ENCODE data around the gene CNOT2. TPM values are rescaled to one million over a fixed set of nuclear protein-coding genes. Genes with fewer than 3 reads are reported as not detected.

CNOT2 gene
- total RNA-seq, 1 donor = 135 TPM

DNA sequence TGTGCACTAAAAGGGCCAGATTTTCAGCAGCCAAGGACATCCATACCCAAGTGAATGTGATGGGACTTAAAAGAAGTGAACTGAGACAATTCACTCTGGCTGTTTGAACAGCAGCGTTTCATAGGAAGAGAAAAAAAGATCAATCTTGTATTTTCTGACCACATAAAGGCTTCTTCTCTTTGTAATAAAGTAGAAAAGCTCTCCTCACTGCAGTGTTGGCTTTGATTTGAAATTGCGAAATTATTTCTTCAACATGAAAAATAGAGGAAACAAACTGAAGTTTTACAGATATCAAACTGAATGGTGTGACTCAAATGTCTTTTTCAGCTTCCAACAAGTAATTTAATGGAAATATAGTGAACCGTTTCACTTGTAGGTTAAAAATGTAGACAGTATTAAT is 111.6 kb downstream of the CNOT2 start:
- H3K4me3 ChIP-seq (ENCODE audit: low read depth, low read length) = no peak overlapping the region
- no peak for TF ChIP-seq CTCF (IDR thresholded peaks at IDR 0.05; ENCODE audit: insufficient read depth, low read length)

DNA sequence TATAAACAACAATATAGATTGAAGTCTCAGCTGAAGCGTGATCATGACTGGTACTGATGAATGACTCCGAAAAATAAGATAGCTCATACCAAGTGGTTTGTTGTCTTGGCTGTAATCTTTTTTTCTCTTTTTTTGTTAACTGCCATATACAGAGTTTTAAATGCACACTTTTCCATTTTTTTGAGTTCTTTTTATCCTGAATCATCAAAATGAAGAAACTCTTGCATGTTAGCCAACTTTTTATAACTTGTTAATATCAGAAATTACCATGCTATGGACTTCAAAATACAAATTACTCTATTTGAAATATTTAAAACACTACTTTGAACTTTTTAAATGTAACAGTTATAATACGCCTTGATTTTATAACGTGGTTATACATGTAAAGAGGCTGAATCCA is 112.7 kb downstream of the CNOT2 start:
- no peak for DNase-seq (ENCODE audit: low read depth)
- TF ChIP-seq CTCF (IDR thresholded peaks at IDR 0.05; ENCODE audit: insufficient read depth, low read length) = no peak
- no peak overlapping the region for H3K4me3 ChIP-seq (ENCODE audit: low read depth, low read length)

More for the DNA sequence above, 111.6 kb downstream of the CNOT2 start:
- peak; percentile 40 for DNase-seq (ENCODE audit: low read depth)

- no peak overlapping the region for H3K4me3 ChIP-seq (ENCODE audit: low read depth, low read length)
- DNase-seq (ENCODE audit: low read depth) = no peak
- no peak for TF ChIP-seq CTCF (IDR thresholded peaks at IDR 0.05; ENCODE audit: insufficient read depth, low read length)
Measured at GRCh38 chr12:70359458-70360197, 116.4 kb downstream of the CNOT2 start.

- no peak for DNase-seq (ENCODE audit: low read depth)
- no peak for TF ChIP-seq CTCF (IDR thresholded peaks at IDR 0.05; ENCODE audit: insufficient read depth, low read length)
- H3K4me3 ChIP-seq (ENCODE audit: low read depth, low read length) = no peak overlapping the region
Measured at GRCh38 chr12:70360218-70360617, 117.0 kb downstream of the CNOT2 start.

DNA sequence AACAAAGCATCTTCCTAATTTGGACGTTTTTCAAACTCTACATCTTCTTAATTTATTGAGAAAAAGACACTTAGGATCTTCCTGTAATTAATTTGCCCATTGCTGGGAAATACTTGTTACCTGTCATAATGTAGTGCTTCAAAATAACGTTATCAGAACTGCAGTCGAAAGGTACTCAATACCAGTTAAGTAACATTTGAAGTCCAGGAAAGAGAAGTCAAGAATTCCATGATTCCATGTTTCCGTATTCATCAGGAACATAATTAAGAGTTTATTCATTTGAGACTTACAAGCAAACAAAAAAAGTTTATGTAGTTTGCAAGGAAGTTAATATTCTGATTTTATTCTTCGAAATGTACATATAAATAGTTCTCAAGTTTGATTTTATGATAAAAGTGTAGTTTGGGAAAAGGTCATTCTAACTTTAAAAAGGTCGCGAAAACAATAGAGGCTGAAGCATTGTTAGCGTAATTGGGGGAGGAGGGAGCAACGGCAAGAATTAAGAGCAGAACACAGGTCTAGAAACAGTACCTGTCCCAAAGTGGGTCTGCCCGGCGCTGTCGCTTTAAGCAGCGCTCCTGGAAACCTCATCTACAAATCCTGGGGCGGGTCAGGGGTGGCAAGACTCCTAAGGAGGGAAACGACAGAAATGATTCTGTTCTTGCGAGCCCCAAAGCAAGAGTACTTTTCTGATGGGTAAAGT is 121.6 kb downstream of the CNOT2 start:
- TF ChIP-seq CTCF (IDR thresholded peaks at IDR 0.05; ENCODE audit: insufficient read depth, low read length) = no peak
- no peak for DNase-seq (ENCODE audit: low read depth)

DNA sequence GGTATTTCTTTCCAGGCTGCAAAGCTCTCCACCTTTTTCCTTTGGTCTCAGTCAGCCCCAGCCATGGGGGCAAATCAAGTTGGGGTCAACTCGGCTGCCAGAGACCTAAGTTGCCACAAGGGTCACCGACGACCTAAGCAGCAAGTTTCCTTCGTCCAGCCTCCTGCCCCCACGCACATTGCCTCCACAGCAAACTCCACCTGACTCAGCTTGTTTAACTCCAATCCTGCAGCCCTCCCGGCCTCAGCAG is 122.1 kb downstream of the CNOT2 start:
- no peak for TF ChIP-seq CTCF (IDR thresholded peaks at IDR 0.05; ENCODE audit: insufficient read depth, low read length)
- peak overlapping the region; percentile 67 for H3K4me3 ChIP-seq (ENCODE audit: low read depth, low read length)
- no peak for DNase-seq (ENCODE audit: low read depth)

More for the DNA sequence above, 121.6 kb downstream of the CNOT2 start:
- no peak overlapping the region for H3K4me3 ChIP-seq (ENCODE audit: low read depth, low read length)

Measured in fibroblast of the aortic adventitia (primary cell).